ENCODE measurements around the gene HDAC4.
A peak's percentile ranks its signal among the peaks of the same experiment; 100 is the strongest.
"Not testable (repeated sequence)": the region's sequence is repeated elsewhere in the genome, so short reads cannot be mapped to it uniquely, and the experiment has no call there.

Gene HDAC4

DNA sequence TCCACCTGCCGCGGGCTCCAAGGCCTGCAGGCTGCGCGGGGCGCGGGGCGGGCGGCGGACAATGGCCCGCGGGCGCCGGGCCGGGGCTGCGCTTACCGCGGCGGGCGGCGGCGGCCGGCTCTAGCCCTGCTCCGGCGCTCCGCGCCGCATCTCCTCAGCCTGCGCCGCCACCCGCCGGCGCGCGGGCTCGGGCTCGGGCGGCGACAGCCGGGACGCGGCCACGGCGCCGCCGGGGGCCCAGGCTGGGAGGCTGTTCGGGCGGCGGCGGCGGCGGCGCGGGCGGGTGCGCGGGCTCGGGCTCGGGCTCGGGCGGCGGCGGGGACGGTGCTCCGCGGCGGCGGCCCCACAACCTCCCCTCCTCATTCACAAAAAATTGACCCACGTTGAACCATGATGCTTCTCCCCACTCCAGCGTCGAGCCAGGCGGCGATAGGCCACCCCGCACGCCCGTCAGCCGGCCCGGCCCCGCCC lies at the start of gene HDAC4:
Gene HDAC4, minus strand, starts transcription at position 425 of the 471 bp plus-strand sequence. CDS start 48,321 bp downstream, outside the sequence.
- TF ChIP-seq, protein P1, sequence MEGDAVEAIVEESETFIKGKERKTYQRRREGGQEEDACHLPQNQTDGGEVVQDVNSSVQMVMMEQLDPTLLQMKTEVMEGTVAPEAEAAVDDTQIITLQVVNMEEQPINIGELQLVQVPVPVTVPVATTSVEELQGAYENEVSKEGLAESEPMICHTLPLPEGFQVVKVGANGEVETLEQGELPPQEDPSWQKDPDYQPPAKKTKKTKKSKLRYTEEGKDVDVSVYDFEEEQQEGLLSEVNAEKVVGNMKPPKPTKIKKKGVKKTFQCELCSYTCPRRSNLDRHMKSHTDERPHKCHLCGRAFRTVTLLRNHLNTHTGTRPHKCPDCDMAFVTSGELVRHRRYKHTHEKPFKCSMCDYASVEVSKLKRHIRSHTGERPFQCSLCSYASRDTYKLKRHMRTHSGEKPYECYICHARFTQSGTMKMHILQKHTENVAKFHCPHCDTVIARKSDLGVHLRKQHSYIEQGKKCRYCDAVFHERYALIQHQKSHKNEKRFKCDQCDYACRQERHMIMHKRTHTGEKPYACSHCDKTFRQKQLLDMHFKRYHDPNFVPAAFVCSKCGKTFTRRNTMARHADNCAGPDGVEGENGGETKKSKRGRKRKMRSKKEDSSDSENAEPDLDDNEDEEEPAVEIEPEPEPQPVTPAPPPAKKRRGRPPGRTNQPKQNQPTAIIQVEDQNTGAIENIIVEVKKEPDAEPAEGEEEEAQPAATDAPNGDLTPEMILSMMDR (IDR thresholded peaks at IDR 0.05; ENCODE audit: control insufficient read depth, insufficient read depth, low read depth, low read length, missing control alignments): no peak
- H3K4me3 ChIP-seq (ENCODE audit: control insufficient read depth, low read depth, low read length): peak within 1 kb of the TSS; percentile 90
- DNase-seq (ENCODE audit: low read depth): no peak

DNA sequence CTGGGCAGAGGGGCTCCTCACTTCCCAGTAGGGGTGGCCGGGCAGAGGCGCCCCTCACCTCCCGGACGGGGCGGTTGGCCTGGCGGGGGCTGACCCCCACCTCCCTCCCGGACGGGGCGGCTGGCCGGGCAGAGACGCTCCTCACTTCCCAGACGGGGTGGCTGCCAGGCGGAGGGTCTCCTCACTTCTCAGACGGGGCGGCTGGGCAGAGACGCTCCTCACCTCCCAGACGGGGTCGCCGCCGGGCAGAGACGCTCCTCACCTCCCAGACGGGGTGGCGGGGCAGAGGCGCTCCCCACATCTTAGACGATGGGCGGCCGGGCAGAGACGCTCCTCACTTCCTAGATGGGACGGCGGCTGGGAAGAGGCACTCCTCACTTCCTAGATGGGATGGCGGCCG lies 48.6 kb upstream of the HDAC4 start:
- H3K4me3 ChIP-seq (ENCODE audit: control insufficient read depth, low read depth, low read length); DNase-seq (ENCODE audit: low read depth): not testable (repeated sequence)

DNA sequence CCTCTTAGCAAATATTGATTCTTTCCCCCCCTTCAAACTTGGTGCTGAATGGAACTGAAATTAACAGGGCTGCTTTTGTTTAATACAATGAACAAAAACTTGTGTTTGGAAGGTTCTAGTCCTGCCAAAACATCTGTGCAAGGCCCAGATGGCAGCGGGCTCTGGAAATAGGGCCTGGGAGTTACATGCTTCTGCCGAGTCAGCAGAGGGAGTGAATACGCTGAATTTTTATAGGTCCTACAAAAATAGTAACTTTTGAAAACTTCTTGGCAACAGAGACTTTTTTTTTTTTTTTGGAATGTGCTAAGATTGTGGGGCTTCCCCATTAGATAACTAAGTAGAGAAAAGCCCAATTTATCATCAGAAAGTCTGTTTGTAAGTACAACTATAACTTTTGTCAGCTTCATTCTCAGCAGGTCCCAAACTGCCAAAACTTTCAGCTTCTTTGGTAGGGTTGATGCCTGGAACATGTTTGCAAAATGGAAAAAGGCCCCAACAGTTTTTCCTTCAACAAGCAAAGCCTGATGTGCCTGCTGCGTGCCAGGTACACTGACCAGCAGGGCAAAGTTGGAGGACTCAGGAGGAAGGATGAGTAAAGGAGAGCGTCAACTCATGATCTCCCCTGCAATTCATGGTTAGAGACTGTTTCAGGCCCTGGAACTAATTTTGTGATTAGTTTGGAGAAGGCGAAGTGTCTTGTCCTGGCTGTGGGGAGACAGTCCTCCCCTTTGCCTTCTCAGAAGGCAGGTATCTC lies 45.1 kb upstream of the HDAC4 start:
- no peak overlapping the region for H3K4me3 ChIP-seq (ENCODE audit: control insufficient read depth, low read depth, low read length)
- no peak for DNase-seq (ENCODE audit: low read depth)
- TF ChIP-seq, protein P1 (IDR thresholded peaks at IDR 0.05; ENCODE audit: control insufficient read depth, insufficient read depth, low read depth, low read length, missing control alignments): no peak

DNA sequence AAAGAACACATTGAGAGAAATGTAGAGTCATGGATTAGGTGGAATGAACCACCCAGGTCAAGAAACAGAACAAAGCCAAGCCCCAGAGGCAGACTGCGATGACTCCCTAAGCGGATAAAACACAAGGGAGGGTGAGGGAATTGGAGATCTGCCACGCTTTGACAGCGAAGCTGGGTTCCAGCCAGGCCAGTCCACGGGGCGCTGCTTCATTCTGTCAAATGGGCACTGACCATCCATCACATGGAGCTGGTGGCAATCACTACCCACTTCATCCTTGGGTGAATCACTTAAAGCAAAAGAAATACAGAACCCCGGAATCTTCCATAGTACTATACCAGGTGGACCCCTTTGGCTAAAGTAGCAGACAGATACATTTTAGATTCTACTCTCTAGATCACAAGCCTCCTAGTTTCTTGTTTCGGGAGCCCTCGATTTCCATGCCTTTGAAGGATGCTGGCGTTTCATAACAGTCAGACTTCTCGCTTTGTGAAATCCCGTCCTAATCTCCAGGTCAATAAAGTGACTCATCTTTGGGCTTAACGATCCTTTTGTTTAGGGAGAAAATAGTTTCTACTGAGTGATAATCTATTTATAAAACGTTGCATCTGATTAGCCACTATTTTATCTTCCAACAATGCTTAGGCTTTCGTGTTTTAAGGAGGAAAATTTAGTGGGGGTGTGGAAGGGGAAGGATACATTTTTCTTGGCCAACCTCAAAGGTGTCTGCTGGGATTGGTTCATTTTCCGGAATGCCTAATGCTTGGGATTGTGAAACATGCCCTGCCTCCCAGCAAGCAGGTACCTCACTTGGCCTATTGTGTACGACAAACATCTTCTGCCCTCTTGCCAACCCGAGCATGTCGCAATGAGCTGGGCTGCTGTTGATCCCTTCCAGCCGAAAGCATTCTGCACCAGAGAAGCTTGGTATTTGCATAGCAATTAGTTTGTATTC lies 44.1 kb upstream of the HDAC4 start:
- TF ChIP-seq, protein P1 (IDR thresholded peaks at IDR 0.05; ENCODE audit: control insufficient read depth, insufficient read depth, low read depth, low read length, missing control alignments): no peak

DNA sequence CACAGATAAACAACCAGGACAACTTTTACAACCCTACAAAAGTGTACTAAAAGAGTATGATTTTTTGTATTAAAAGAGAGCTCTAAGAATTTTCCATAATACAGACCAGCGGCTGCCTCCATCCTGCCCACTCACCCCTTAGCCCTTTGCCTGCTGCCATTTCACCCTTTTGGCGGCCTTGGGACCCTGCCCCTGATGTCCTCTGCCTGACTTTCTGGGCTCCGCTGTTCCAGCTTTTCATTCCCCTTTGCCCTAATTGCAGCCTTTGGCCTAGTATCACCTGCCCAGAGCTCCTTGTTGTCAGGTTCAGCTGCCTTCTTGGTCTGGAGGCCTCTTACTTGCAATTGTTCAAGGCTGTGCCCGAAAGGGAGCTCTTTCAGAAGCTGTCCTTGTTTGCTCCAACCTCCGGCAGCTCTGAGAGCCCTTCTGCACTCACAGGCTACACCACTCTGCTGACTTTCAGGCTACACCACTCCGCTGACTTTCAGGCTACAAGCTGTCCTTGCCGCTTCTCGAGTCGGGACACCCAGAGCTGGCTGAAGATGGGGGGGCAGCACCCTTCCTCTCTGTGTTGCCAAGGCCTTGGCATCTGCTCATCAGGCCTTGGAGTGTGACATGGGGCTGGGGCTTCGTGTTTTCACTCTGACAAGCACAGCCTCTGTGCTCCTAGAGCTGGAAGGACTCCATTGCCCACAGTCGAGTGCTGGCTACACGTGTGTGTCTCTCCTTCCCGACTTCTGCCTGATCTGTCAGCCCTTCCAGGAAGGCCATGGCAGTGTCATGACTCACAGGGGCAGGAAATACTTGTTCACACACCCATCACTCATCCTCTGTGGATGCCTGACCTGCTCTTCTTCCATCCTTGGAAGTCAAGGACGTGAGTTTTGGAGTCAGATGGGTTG lies 43.1 kb upstream of the HDAC4 start:
- DNase-seq (ENCODE audit: low read depth): no peak
- TF ChIP-seq, protein P1 (IDR thresholded peaks at IDR 0.05; ENCODE audit: control insufficient read depth, insufficient read depth, low read depth, low read length, missing control alignments): no peak
- H3K4me3 ChIP-seq (ENCODE audit: control insufficient read depth, low read depth, low read length): no peak overlapping the region

More for the DNA sequence above, 44.1 kb upstream of the HDAC4 start:
- H3K4me3 ChIP-seq (ENCODE audit: control insufficient read depth, low read depth, low read length): no peak overlapping the region
- DNase-seq (ENCODE audit: low read depth): peak; percentile 24

DNA sequence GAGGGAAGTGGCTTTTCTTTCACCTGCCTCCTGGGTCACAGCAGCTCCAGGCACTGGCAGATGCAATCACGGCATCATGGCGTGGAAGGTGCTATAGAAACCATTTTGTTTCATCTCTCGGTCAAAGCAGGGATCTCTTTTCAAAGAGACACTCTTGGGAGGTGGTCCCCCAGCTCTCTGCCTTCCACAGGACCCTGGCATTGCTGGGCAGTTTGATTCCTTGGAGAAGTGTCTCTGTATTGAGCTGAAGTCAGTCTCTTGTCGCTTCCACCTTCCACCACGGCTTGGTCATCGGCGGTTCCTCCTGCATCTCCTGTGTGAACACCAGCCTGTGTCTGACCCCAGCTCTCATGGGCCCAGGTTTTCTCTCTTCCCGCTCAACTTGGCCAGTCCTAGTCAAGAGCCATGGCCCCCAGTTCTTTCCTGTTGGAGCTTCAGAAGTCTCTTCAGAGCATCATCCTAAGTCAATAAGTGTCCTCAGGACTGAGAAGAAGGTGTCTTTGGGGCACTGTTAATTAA lies 42.3 kb upstream of the HDAC4 start:
- no peak for DNase-seq (ENCODE audit: low read depth)
- no peak overlapping the region for H3K4me3 ChIP-seq (ENCODE audit: control insufficient read depth, low read depth, low read length)
- TF ChIP-seq, protein P1 (IDR thresholded peaks at IDR 0.05; ENCODE audit: control insufficient read depth, insufficient read depth, low read depth, low read length, missing control alignments): no peak

Data from AG09309 (cell line).